Mononuclear cell (primary cell): ENCODE measurements around the gene MYBBP1A. TPM values are rescaled to one million over a fixed set of nuclear protein-coding genes. Genes with fewer than 3 reads are reported as not detected.
"Not testable (repeated sequence)": the region's sequence is repeated elsewhere in the genome, so short reads cannot be mapped to it uniquely, and the experiment has no call there.

Experiments used
- H3K27me3 ChIP-seq: 2 replicates; pipeline ENCODE4 v1.6.0; 2011; ENCODE audit warnings: low read length, control low read depth; ENCODE audit not compliant: insufficient read depth
- H3K4me1 ChIP-seq: 2 replicates; pipeline ENCODE4 v1.5.1; 2011; ENCODE audit warnings: mild to moderate bottlenecking, low read length, control low read depth; ENCODE audit not compliant: insufficient read depth
- H3K4me3 ChIP-seq: 2 replicates; pipeline ENCODE4 v1.5.1; 2011; ENCODE audit warnings: mild to moderate bottlenecking, low read length, moderate library complexity
- H3K9me3 ChIP-seq: 2 replicates; pipeline ENCODE4 v1.5.1; 2011; ENCODE audit warnings: low read depth, mild to moderate bottlenecking, control low read depth, low read length
- total RNA-seq: library from RNA; depleted of rRNA; stranded (reverse); fragments of >200 nt; gene quantifications from one replicate; pipeline ENCODE4 v1.2.3, GENCODE V29; 2012

The MYBBP1A gene, protein sequence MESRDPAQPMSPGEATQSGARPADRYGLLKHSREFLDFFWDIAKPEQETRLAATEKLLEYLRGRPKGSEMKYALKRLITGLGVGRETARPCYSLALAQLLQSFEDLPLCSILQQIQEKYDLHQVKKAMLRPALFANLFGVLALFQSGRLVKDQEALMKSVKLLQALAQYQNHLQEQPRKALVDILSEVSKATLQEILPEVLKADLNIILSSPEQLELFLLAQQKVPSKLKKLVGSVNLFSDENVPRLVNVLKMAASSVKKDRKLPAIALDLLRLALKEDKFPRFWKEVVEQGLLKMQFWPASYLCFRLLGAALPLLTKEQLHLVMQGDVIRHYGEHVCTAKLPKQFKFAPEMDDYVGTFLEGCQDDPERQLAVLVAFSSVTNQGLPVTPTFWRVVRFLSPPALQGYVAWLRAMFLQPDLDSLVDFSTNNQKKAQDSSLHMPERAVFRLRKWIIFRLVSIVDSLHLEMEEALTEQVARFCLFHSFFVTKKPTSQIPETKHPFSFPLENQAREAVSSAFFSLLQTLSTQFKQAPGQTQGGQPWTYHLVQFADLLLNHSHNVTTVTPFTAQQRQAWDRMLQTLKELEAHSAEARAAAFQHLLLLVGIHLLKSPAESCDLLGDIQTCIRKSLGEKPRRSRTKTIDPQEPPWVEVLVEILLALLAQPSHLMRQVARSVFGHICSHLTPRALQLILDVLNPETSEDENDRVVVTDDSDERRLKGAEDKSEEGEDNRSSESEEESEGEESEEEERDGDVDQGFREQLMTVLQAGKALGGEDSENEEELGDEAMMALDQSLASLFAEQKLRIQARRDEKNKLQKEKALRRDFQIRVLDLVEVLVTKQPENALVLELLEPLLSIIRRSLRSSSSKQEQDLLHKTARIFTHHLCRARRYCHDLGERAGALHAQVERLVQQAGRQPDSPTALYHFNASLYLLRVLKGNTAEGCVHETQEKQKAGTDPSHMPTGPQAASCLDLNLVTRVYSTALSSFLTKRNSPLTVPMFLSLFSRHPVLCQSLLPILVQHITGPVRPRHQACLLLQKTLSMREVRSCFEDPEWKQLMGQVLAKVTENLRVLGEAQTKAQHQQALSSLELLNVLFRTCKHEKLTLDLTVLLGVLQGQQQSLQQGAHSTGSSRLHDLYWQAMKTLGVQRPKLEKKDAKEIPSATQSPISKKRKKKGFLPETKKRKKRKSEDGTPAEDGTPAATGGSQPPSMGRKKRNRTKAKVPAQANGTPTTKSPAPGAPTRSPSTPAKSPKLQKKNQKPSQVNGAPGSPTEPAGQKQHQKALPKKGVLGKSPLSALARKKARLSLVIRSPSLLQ (N-terminal part only)
- 24.6 TPM for total RNA-seq

DNA sequence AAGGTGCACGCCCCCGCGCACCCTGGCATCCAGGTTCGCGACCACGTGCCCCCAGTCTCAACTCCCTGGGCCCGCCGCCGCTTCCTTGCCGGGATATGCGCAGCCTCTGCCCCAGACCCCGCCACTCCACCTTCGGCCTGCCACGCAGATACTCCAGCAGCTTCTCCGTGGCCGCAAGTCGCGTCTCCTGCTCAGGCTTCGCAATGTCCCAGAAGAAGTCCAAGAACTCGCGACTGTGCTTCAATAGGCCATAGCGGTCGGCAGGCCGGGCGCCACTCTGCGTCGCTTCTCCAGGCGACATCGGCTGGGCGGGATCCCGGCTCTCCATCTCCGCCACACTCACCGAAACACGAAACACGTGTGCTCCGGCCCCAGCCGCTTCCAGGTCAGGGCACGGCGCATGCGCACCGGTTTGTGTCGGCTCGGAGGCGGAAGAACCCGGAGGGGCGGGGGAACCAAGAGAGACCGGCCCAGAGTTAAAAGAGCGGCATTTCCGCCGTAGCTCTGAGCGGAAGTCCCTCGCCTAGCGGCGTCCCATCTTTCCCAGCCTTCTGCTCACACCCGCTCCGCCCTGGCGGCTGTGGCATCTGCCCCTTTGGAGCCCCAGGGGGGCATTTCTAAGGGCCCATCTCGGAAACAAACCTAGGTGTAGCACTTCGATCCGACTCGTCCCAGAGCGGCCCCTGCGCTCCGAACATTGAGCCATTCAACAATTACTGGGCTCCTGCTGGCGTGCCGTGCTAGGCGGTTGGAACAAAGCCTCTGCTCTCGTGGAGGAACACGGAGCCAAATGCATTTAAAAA lies at the start of gene MYBBP1A:
TSS of gene MYBBP1A (minus strand) at position 388 of the 803 bp plus-strand sequence. CDS start at position 328, 60 bp downstream.
- H3K4me1 ChIP-seq = peaks cover 21% of the 10 kb centered on the region
- peak within 1 kb of the TSS; percentile 82 for H3K4me3 ChIP-seq
- no peaks in the 10 kb centered on the region for H3K27me3 ChIP-seq
- H3K9me3 ChIP-seq = no peaks in the 10 kb centered on the region

DNA sequence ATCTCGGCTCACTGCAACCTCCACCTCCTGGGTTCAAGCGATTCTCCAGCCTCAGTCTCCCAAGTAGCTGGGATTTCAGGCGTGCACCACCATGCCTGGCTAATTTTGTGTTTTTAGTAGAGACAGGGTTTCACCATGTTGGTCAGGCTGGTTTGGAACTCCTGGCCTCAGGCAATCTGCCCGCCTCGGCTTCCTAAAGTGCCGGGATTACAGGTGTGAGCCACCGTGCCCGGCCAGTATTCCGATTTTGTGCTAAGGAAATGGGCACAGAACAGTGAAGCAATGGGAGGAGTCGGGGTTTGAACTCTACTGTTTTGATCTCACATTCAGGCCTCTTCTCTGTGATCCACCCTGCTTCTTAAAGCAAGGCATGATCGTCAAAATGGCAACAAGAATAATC lies 49.6 kb upstream of the MYBBP1A start:
- H3K4me3 ChIP-seq, H3K9me3 ChIP-seq, H3K27me3 ChIP-seq: not testable (repeated sequence)
- peaks cover 16% of the 10 kb centered on the region for H3K4me1 ChIP-seq

DNA sequence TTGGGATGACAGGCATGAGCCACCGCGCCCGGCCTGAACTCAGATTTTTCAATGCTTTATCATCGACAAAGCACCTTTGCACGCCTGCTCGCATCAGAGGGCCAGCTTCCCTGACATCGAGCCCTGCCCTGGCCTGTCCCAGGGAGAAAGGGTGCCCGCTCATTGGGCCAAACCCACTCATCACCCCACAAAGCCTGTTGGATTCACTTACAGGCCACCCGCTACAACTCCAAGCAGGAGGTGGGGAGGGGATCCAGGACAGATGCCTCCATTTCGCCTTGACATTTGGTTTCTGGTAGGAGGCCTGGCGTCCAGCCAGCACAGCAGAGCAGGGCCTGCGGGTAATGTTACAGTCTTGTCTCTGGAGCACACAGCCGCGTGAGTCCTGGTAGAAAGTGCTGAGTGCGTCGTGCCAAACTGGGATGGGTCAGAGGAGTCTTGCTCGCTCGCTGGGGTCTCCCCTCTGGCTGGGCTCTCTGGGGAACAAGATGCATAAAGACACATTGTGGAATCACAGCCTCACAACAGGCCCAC lies 49.0 kb upstream of the MYBBP1A start:
- H3K4me3 ChIP-seq = no peak overlapping the region
- no peaks in the 10 kb centered on the region for H3K27me3 ChIP-seq
- H3K9me3 ChIP-seq = no peaks in the 10 kb centered on the region
- H3K4me1 ChIP-seq = peaks cover 16% of the 10 kb centered on the region

DNA sequence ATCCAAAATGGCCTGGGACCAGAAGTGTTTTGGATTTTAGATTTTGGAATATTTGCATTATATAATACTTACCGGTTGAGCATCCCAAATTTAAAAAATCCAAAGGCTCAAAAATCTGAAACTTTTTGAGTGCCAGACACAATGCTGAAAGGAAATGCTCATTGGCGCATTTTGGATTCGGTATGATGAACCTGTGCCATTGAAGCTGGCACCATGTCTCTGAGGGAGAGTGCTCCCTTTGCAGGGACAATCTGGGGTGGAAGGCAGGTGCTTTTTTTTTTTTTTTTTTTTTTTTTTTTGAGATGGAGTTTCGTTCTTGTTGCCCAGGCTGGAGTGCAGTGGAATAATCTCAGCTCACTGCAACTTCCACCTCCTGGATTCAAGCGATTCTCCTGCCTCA lies 46.9 kb upstream of the MYBBP1A start:
- Histone ChIP-seq H3K4me3 (no peak overlapping the region), H3K27me3 (no peaks in the 10 kb centered on the region), H3K9me3 (no peaks in the 10 kb centered on the region), H3K4me1 (peaks cover under 1% of the 10 kb centered on the region)

DNA sequence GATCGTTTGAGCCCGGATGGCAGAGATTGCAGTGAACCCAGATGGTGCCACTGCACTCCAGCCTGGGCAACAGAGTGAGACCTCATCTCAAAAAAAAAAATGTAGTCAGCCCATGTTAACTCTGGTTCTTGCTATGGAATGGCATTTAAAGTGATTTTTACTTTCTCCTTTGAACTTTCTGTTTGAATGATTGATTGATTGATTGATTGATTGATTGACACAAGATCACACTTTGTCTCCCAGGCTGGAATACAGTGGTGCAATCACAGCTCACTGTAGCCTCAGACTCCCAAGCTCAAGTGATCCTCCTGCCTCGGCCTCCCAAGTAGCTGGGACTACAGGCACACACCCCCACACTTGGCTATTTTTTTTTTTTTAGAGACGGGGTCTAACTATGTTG lies 46.1 kb upstream of the MYBBP1A start:
- no peaks in the 10 kb centered on the region for H3K4me1 ChIP-seq
- no peaks in the 10 kb centered on the region for H3K9me3 ChIP-seq
- H3K4me3 ChIP-seq = no peak overlapping the region
- no peaks in the 10 kb centered on the region for H3K27me3 ChIP-seq

DNA sequence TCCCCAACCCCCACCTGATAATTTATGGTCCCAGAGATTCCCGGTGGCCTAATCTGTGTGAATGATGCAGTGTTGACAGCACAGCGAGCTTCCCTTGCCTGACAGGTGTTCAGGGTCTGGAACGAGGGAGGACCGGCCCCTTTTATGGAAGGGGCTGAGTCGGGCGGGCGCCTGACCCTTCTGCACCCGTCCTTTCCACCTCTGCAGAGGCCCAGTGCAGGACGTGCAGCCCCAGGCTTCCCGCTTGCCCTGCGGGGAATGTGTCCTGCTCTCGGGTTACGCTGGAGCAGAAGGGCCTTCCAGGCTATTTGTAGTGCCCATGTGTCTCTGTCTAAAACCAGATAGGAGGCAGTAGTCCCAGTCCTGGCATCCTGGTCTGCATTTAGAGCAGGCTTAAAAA lies 45.4 kb upstream of the MYBBP1A start:
- no peak overlapping the region for H3K4me3 ChIP-seq
- no peaks in the 10 kb centered on the region for H3K27me3 ChIP-seq
- no peaks in the 10 kb centered on the region for H3K9me3 ChIP-seq
- no peaks in the 10 kb centered on the region for H3K4me1 ChIP-seq

DNA sequence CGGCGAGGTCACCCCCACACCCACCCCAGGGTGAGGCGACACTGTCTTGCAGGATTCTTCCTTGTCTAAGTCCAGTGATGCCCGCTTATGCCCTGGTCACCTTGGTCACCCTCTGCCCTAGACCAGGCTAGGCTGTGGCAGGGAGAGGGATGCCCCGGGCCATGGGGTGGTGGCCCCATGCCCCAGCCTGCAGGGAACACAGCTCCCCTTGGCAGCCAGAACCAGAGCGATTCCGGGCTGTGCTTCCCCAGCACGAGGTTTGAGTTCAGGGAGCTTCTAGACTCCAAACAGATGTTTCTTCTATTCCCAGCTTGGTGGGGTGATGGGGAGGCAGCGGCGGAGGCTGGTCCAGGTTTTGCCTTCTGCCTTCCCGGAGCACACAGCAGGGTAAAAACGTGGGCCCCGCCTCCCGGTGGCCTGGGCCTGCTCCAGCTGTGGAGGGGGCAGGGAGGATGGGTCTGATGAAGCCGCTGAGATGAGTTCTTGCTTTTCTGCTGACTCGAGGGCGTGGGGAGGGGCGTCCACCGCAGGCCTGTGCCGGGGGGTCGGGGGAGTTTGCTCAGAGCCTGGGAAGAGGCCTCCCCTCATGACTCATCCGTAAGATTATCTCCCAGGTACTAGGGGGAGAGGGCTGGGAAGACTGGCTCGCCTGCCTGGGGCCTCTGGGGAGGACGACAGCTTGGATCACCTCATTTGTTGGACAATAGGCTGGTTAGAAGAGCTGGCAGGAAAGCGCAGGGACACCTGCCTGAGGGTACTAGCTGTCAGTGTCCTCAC lies 44.5 kb upstream of the MYBBP1A start:
- Histone ChIP-seq H3K9me3 (no peaks in the 10 kb centered on the region), H3K4me1 (peaks cover 5% of the 10 kb centered on the region), H3K4me3 (no peak overlapping the region), H3K27me3 (no peaks in the 10 kb centered on the region)

DNA sequence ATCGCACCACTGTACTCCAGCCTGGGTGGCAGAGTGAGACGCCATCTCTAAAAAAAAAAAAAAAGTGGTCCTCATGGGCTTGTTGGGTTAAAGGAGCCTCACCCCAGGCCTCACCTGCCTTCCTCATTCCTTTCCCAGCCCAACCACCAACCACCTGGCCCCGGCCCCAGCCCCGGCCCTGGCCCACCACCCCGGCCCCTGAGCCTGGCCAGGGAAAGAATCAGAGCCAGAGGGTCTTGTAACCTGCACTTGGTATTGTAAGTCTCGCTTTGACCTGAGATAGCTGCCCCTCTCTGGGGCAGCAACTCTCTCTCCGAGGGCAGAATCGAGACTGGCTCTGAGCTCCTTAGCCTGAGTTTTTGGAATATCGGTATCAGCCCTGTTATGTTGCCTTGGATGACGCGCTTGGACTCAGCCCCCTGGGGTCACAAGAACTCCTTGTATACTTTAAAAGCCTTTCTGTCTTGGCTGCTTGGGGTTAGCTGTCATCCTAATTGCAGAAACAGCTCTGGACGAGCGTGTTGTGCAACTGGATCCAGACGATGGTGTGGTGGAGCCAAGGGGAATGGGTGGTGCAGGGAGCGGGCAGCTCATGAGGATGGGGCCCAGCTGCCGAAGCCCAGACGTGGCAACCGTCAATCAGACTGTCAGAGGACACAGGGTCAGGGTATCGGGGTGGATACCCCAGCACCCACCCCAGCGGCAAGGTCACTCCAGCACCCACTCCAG lies 43.8 kb upstream of the MYBBP1A start:
- H3K4me3 ChIP-seq = no peak overlapping the region
- H3K27me3 ChIP-seq = no peaks in the 10 kb centered on the region
- peaks cover 5% of the 10 kb centered on the region for H3K4me1 ChIP-seq
- no peaks in the 10 kb centered on the region for H3K9me3 ChIP-seq

DNA sequence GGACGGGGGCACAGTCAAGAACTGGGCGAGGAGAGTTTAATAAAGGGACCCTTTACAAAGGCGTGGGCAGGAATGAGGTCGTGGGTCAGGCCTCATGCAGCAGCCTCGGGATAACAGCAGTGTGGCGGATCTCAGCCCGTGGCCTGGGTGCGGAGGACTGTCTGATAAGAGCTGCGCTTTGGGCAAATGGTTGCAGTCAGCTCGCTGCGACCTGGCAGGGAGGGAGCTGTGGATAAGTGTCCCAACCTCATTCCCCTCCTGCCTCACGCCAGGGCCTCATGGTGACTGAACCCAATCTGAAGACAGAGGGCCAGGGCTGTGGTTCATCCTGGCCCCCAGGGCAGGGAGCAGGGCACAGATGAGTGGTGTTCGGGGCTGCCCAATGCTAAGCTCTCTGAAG lies 42.8 kb upstream of the MYBBP1A start:
- Histone ChIP-seq H3K4me1 (peaks cover 5% of the 10 kb centered on the region), H3K4me3 (no peak overlapping the region), H3K9me3 (no peaks in the 10 kb centered on the region), H3K27me3 (no peaks in the 10 kb centered on the region)

DNA sequence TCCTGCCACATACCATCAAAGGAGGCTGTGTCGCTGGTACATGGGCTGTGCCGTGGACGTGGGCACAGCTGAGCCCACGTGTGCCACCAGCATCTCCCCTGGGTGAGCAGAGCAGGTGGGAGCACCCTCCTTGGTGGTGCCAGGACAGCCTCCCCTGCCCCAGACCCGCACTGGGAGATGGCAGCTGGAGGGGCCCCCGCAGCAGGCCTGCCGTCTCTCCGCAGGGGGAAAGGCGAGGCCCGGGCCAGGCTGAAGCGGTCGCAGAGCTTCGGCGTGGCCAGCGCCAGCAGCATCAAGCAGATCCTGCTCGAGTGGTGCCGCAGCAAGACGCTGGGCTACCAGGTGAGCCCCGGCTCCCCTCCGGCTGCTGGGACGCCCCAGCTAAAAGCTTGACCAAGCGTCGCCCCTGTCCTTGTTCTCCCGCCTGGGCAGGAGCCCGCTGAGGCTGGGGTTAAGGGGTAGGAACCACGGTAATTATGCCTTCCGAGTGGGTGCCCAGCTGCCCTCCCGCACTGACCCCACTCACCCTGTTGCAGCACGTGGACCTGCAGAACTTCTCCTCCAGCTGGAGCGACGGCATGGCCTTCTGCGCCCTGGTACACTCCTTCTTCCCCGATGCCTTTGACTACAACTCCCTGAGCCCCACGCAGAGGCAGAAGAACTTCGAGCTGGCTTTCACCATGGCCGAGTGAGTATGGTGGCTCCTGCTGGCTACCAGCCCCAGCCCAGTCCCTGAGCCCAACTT lies 41.6 kb upstream of the MYBBP1A start:
- H3K4me3 ChIP-seq = no peak overlapping the region
- H3K4me1 ChIP-seq = peaks cover 5% of the 10 kb centered on the region
- H3K9me3 ChIP-seq = no peaks in the 10 kb centered on the region
- H3K27me3 ChIP-seq = no peaks in the 10 kb centered on the region

DNA sequence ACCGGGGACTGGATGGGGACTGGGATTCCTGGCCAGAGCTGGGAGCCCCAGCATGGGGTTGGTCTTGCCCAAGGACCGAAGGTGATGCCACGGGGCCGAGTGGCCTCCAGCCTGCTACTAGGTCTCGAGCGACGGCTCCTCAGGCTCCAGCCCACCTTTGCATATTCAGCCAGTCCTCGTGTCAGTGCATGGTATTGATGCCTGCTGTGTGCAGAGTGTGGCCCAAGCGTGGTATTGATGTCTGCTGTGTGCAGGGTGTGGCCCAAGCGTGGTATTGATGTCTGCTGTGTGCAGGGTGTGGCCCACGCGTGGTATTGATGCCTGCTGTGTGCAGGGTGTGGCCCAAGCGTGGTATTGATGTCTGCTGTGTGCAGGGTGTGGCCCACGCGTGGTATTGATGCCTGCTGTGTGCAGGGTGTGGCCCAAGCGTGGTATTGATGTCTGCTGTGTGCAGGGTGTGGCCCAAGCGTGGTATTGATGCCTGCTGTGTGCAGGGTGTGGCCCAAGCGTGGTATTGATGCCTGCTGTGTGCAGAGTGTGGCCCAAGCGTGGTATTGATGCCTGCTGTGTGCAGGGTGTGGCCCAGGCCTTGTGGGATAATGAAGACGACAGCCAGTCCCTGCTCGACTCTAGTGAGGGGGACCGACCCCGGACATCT lies 40.6 kb upstream of the MYBBP1A start:
- H3K4me3 ChIP-seq, H3K9me3 ChIP-seq, H3K27me3 ChIP-seq, H3K4me1 ChIP-seq: not testable (repeated sequence)
